Measurements from ENCODE around the gene RBM4B.

RBM4B gene

DNA sequence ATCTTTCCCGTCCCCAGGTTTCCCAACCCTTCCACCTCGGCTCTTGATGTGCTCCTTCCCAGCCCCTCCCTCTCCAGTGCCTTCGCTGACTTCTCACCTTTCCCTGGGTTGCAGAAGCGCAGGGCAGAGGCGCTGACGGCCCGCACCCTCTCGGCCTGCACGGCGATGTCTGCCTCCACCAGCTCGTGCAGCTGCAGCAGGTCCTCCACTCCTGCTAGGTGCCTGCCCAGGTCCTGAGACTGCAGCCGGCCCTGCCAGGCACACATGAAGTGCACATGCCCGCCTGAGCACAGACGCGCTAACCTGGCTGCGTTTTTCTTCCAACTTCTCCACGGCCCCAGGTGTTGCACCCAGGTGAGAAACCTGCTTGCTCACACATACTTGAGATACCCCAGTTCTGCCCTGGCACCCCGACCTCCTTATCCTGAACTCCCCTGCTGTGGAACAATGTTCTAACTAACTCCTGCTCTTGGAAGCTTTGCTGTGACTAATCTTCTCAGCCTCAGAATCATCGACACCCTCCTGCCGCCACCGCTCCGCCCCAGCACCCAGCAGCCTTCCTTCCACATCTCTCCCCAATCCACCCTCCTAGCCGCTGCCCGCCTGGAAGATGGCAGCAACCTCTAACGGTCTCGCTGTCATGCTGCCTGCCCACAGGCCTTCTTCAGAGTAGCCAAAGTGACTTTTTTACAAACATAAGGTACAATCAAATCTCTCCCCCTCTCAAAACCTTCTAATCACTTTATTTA, 28.1 kb upstream of the RBM4B start:
- no peak for DNase-seq

DNA sequence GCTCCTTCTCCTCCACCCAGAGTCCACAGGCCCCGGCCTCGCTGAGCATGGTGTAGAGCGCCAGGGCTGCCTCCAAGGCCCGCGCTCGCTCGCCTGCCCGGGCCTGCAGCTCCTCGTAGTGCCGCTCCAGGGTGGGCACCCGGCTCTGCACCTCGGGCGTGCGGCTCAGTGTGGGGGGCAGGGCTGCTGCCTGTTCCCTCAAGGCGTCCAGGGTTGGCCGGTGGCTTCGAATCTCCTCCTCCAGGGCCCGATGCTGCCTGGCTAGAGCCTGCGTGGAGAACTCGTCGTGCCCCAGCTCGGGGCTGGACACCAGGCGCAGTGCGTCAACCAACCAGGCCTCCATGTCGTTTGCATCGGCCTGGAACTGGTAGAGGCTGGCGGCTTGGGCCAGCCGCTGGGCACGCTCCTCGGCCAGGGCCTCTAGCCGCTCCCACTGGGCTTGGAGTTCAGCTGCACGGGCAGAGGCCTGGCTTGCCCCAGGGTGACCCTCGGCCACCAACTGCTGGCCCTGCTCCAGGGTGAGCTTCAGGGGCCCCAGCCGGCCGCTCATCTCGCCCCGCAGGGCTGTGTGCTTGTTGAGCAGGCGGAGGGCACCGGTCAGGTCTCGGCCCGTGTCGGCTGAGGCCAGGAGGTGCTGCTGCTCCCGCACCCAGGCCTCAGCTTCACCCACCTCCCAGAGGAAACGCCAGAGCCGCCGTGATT, 27.1 kb upstream of the RBM4B start:
- DNase-seq, result no peak

DNA sequence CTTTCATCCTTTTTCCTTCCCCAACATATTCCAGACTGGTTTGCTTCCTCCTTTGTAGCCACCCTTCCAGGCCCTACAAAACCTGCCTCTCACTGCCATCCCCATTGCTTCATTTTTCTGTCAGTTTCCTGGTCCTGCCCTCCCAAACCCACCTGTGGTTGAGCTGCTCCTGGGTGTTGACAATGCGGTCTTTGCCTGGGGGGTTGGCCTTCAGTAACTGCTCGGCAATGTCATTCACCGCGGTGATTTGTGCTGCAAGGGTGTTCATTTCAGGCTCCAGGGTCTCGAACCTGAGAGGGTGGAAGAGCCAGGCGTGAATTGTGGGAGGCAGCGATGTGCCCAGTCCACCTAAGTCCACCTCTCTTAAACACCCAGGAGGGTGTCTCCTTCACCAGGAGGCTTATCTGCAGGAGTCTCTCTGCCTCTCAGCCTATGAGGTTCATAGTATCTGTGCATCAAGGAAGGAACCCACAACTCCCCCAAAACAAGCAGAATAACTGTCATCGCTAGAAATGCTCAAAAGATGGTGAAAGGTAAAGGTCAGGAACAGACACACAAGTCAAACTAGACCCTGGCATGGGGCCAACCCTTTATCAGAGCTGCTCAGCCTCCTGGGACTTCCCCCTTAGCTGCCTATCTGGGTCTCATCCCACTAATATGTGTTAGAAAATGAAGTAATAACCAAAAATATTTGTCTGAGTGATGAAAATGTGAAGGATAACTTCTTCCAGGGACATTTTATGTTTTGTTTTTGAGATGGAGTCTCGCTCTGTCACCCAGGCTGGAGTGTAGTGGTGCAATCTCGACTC, 23.9 kb upstream of the RBM4B start:
- no peak for DNase-seq

DNA sequence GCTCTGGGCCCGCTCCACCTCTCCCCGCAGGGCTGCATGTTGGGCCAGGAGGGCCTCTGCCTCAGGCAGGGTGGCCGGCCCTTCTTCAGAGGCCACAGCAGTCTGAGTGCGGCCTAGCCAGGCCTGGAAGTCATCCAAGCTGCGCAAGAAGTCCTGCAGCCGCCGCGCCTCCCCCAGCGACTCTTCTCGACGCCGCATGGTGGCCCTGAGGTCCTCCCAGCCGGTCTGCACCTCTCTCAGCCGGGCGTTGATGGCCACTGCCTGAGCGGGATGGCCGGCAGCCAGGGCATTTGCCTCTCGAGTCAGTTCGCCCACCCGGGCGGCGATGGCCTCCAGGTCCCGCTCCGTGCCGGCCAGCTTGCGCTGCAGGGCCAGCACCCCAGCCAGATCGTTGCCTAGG, 23.1 kb upstream of the RBM4B start:
- DNase-seq, result no peak

- no peak for DNase-seq
Observed at GRCh38 chr11:66700337-66700736, 22.6 kb upstream of the RBM4B start.

DNA sequence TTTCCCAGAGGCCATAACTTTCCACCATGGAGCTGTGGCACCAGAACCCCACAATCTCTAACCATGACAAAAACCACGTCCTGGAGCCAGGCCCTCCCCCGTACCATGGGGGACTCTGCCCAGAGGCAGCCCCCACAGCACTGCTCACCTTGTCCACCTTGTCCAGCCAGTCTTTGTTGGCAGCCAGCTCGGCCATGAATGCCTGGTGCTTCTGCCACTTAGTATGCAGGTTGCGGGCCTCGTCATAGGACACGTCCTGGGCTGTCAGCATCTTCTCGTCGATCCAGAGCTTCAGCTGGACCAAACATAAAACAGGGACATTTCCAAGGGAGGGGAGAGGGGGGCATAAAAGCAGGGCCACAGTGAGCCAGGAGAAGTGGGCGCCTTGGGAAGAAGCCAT, 20.8 kb upstream of the RBM4B start:
- DNase-seq, result no peak

DNA sequence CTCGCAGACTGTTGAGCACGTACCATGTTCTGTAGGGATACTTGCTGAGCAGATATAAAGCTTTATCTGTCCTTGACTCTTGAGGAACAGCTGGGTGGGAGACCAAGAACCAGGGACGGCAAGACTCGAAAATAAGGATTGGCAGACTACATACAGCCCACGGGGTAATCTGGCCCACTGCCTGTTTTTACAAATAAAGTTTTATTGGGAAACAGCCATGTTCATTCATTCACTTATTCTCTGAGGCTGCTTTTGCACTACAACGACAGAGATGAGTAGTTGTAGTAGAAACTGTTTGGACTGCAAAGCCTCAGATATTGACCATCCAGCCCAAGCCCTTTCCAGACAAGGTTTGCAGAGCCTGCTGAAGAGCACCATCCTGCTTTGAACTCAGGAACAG, 20.3 kb upstream of the RBM4B start:
- no peak for DNase-seq

- no peak for DNase-seq
Observed at GRCh38 chr11:66696146-66696545, 18.5 kb upstream of the RBM4B start.

DNA sequence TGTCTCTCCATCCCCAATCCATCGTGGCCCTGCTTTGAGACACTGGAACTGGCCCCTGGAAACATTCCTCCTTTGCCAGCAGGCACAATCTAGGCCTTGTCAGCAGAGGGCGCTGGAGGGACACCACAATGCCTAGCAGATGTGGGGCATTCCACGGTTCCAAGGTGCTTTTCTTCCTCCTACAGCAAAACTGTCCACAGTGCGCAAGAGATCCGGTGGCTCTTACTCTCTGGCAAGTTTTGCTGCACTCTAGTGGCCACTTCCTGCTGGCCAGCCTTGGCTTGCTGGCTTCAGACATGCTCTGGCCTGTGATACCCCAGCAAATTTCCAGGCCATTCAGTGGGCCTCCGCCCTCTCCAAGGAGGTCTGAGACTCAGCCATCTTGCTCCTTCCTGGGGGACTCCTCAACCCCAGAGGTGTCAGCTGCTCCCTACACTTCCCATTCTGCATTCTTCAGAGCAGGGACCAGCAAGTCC, 17.1 kb upstream of the RBM4B start:
- DNase-seq, result peak; percentile 88

DNA sequence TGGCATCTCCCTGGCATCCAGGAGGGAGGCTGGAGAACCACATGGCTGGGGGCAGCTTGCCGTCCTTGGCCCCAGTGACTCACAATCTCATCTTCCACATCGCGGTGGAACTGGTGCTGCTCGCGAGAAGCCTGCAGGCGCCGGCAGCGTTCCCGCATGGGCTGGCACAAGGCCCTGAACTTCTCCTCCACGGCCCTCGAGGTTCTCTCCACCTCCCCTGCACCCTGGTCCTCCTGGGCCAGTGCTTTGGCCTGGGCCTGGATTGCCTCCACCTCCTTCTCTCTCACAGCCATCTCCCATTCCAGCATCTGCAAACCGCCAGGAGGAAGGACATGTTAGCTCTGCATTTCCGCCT, 16.3 kb upstream of the RBM4B start:
- no peak for DNase-seq

GRCh38 chr11:66693356-66694055, 15.8 kb upstream of the RBM4B start:
- DNase-seq, result no peak

GRCh38 chr11:66692871-66693331, 15.2 kb upstream of the RBM4B start:
- no peak for DNase-seq

- no peak for DNase-seq
Observed at GRCh38 chr11:66692446-66692845, 14.8 kb upstream of the RBM4B start.

DNA sequence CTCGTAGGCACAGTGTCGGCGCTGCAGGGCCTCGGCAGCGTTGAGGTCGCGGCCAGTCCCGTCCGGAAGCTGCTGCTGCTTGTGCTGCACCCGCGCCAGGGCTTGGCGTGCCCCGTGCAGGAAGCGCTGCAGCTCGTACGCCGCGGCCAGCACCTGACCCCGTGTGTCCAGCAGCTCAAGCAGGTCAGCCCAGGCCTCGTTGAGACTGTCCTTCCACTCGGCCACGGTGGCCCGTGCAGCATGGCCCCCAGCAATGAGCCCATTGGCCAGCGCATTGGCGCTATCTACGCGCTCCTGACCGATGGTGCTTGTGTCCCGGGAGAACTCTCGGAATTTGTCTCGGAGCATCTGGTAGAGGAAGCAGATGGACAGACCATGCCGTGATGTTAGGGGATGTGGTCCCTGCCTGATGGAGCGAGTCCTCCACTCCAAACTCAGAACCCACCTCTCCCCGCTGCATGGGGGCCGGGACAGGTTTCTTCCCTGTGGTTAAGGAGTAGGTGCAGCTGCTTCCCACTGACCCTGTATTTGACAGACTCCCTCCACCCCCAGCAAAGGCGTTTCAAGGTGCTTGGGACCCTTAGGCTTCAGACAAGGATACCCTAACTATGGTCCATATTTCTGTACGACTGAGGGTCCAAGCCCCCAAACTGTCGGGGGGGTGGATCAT, 13.8 kb upstream of the RBM4B start:
- no peak for DNase-seq

- DNase-seq, result no peak
Observed at GRCh38 chr11:66689661-66690590, 12.2 kb upstream of the RBM4B start.

GRCh38 chr11:66688561-66689534, 11.2 kb upstream of the RBM4B start:
- no peak for DNase-seq

- no peak for DNase-seq
Observed at GRCh38 chr11:66687831-66688281, 10.2 kb upstream of the RBM4B start.

DNA sequence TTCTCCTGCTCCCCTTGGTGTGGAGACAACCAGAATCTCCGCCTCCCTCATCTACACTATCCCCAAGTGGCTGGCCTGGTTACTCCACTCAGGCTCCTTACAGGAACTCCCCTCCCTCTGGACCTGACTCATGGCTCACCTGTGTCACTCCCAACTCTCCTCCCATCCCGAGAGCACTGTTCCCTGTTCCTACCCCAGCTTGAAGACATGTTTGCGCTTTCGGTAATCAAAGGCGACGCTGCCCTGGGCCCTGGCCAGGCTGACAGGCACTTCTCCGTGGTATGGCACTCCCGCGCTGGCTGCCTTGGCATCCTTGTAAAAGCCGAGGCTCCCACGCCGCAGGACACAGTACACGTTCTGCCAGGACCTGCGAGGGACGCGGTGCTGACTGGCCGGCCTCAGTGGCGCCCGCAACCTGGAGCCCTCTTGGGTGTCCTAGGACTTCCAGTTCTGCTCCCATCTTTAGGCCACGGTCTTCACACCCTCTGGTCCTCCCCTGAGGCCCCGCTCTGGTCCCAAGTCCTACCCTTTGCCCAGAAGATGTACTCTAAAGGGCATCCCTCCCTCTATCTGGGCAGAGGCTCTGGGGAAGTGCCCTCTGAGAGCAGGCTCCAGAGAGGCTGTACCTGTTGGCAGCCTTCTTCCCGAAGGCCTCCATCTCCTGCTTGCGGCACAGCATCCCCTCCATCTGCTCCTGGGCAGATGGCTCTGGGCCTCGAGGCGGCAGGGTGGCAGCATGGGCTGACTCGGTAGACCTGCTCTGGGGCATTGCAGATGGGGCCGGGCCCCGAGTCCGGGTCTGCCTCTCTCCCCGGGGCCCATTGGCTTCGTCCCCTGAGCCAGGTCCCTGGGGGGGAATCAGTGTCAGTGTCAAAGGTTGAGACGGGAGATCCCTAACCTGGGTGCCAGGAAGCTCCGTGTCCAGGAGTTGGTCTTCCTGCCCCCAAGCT, 9.4 kb upstream of the RBM4B start:
- DNase-seq, result no peak
